ENCODE results near the gene RIMBP2.

Gene RIMBP2

GRCh38 chr12:130455161-130455560 lies 260.9 kb downstream of the RIMBP2 start:
- no peak for DNase-seq

DNA sequence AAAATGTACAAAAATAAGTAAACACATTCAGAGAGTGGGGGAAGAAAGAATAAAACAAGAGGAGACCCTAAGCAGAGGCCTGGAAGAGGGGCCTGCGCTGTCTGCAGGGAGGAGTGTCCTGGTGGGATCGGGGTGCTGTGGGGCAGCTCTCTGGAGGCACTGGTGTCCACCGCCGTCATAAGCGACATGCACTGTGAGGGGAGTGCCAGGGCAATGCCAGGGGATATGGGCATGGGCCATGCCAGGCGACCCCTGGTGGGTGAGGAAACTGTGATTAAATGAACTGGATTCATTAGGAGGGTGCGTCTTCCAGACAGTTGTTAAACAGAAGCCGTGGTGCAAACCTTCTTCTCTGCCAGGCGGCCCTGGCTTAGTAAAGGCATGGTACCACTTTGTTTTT lies 261.8 kb downstream of the RIMBP2 start:
- DNase-seq = no peak

GRCh38 chr12:130452546-130452945 lies 263.6 kb downstream of the RIMBP2 start:
- DNase-seq = no peak

DNA sequence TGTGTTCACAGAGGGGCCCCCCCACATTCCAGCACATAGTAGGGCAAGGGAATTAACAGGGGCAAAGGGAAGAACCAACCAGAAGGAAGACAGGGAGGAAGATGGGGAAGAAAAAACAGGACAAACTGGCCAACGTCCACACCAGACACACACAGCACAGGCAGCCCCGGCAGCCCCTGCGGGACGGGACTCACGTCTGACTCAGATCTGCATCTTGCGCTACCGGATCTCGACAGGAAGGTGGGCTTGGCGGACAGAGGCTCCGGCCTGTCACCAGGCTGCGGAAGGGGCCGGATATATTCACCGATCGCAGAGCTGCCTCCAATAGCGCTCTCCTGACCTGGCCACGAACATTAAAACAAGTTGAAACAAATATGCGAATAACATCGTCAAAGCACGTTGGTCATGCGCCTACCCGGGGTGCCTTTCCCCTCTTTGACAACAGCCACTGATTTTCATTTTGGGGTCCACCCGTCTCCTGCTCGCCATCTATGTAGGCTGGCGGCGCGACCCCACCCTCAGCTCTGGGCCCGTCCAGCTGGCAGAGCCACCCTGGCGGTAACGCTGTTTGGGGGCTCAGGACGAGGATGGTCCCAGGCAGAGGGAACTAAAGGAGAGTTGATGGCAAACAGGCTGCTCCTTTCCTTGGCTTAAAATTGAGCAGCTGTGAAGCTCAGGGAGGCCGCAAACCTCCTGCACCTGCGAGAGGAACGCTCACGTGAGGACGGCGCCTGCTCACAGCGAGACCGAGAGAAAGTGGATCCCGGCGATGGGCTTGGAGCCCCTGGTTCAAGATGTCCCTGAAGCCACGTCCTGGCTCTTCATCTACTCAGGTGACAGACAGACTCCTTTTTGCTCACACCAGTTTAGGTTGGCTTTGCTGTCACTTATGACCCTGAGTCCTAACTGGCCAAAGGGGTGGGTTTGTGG lies 264.8 kb downstream of the RIMBP2 start:
- DNase-seq = no peak

DNA sequence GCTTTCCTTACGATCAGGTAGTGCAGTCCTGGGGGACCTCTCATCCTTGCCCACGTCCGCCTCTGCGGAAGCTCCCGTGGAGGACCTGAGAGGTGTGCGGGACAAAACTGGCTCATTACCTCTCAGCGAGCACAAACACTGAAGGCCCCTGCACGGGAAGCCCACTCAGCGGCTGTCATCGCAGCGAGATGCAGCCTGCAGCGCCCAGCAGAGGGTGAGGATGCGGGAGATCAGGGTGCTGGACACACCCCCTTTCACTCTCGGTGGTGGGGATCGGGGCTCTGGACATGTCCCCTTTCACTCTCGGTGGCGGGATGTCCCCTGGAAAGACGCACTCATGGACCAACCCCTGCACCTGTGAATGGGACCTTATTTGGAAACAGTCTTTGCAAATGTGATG lies 266.8 kb downstream of the RIMBP2 start:
- no peak for DNase-seq

- no peak for DNase-seq
Measured at GRCh38 chr12:130448044-130448821, 267.9 kb downstream of the RIMBP2 start.

DNA sequence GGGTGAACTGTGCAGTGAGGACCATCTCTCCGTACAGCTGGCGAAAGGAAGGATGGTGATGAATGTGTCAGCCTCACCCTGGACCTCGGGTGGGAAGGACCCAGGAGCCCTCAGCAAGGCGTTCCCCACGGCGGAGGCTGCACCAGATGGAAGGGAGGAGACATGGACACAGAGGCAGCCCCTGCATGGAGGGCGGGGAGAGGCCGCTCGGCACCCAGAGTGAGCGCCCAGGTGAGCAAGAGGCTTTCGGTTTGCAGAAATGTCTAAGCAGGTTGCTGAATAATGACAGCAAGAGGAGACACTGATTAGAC lies 268.5 kb downstream of the RIMBP2 start:
- DNase-seq = no peak

DNA sequence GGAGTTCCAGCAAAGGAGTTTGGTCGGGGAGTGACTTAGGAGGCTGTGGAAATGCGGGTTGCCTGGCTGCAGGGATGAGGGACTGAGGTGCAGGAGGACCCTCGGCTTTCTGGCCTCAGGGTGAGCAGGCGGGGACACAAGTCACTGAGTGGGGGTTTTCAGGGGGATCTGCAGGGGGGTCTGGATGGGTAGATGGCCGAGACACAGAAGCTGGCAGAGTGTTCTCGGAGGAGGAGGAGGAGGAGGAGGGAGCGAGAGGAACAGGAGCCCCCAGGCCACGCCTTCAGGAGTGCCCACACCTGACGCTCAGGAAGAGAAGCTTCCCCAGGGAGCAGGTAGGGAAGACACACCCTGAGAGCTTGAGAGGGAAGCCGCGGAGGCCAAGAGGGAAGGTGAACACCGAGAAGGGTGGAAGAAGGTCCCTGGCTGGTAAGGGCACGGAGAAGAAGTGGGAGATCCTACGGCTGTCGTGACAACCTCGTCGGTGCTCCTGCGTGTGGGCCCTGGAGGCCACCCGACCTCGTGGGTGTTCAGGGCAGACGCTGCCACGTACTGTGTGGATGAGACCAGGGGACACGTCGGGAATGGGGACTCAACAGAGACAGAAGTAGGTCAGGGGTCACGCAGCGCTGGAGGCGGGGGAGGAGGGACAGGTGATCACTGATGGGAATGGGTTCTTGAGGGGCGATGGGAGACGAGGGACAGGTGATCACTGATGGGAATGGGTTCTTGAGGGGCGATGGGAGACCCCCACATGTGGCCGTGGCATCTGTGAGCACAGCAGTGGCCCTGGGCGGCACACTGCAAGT lies 269.0 kb downstream of the RIMBP2 start:
- DNase-seq = no peak

DNA sequence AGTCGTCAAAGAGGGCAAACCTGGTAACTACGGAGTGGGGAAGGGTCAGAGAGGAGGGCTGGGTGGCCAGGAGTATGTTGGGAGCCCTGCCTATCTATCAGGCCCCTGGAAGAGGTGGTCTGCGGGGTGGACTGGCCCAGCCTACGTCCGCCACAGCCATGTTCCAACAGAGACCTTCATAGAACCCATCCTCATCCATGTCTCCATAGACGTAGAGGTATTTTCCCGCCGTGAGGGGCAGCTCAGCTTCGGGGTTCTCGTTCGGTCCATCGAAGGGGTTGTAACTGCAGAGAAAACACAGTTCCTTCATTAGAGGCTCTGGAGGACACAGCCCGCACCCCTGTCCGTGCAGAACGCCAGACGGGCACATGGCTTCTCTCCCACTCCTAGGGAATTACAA lies 271.1 kb downstream of the RIMBP2 start:
- no peak for DNase-seq

- no peak for DNase-seq
Measured at GRCh38 chr12:130444061-130444460, 272.0 kb downstream of the RIMBP2 start.

GRCh38 chr12:130441771-130442760 lies 274.0 kb downstream of the RIMBP2 start:
- DNase-seq = no peak

- DNase-seq = no peak
Measured at GRCh38 chr12:130440411-130441080, 275.6 kb downstream of the RIMBP2 start.

DNA sequence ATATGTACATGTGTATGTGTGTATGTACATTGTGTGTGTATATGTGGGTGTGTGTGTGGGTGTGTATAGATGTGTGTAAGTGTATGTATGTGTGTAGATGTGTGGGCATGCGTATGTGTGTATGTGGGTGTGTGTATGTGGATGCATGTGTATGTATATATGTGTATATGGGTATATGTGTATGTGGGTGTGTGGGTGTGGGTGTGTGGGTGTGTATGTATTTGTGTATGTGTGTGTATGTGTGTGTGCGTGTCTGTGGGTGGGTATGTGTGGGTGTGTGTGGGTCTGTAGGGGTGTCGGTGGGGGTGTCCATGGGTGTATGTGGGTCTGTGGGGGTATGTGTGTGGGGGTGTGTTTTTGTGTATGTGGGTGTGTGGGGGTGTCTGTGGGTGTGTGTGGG lies 276.8 kb downstream of the RIMBP2 start:
- no peak for DNase-seq

DNA sequence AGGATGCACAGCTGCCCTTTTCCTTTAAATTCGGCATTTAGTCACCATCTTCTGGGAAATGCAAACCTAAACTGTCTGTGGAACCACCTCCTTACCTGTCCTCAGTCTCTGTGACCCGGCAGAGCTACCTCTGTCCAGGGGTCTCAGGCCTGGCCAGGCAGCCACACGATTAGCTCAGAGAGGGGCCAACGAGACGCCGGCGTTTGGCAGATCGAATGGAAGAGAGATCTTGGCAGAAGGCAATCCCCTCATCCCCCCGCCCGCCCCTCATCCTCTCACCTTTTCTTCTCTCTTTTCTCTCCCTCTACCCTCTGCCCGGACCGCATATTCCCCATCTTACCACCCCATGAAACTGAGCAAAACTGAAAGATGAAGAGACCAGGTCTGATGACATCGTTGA lies 277.4 kb downstream of the RIMBP2 start:
- no peak for DNase-seq

- no peak for DNase-seq
Measured at GRCh38 chr12:130438243-130438620, 277.9 kb downstream of the RIMBP2 start.

GRCh38 chr12:130437555-130438242 lies 278.4 kb downstream of the RIMBP2 start:
- no peak for DNase-seq

DNA sequence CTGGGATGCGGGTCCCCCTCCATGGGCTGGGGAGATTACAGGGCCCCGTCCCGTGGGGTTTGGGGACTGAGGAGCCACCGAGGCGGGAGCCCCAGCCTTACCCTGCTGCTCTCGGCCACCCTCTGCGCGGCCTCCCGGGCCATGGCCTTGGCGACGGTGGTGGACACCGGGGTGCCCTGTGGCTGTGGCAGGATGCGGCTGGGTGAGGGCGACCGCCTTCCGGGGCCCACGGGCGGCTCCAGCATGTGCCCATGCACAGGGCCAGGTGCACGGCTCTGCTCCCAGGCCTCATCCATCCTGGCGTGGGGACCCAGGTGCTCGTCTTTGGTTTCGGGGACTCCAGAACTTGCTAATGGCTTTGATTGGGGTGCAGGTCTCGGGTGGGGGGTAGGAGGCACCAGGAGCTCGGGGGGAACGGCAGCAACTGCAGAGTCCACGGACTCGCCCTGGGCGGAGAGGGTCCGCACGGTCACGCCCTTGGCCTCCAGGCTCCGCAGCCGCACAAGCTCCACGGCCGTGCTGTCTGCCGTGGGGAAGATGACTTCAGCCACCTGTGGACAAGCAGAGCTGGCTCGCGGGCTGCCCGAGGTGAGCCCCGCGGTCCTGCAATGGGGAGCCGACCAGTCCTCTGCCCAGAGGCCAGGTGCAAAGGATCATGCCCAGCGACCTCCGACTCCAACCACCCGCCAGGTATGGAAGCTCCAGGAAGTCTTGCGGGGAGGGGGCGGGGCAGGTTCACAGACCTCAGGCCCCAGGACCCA lies 279.2 kb downstream of the RIMBP2 start:
- DNase-seq = no peak

DNA sequence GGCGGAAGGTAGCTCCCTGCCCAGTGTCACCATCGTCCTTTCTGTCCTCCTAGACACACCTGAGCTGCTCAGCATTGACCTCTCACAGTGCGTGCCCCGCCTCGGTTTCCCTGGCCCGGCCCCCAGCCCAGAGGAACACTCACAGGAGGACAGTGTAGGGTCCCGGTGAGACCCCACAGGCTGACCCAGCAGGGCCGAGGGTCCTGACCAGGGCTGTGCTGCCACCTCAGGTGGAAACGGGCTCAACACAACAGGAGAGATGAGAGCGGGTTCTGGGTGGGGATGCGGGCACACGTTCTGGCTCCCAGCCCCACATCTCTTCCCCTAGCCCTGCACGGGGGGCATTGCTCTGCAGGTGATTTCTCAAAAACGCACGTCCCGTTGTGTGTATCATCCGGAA lies 280.3 kb downstream of the RIMBP2 start:
- no peak for DNase-seq

- DNase-seq = no peak
Measured at GRCh38 chr12:130435331-130435730, 280.8 kb downstream of the RIMBP2 start.

GRCh38 chr12:130434560-130434959 lies 281.5 kb downstream of the RIMBP2 start:
- no peak for DNase-seq
